Measurements from ENCODE around the gene SBF2.

The SBF2 gene

DNA sequence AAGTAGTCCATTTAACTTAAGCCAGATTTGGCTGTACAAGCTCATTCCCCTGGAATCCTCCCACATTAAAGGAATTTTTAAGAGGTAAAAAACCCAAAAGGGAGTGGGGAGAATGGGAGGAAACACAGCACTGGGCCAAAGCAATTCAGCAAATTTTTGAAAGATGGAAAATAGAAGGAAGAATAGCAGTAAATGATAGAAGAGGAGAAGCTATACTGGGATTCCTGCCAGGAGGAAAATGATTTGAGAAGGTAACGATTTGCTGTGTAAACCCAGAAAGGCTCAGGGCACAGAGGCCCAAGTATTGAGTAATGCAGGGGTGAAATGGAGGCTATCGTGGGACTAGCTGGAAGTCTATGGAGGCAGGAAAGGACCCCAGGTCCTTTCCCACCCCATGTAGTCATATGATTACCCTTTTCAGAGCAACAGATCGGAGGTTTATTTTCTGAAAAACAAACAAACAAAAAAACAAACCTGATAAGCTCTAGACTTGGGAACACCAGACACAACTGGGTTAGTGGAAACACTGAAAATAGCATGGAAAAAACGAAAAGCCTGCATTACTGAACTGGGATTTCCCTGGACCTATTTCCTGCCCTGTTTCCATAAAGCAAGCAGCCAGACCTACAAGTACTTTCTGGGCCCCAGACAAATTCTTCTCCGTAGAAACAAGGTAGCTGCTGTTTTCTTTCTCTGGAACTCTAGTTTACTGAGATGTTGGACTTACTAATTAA, 490.2 kb downstream of the SBF2 start:
- no peaks in the 10 kb centered on the region for H3K9me3 ChIP-seq (ENCODE audit: control insufficient read depth, insufficient read depth, low read length)
- H3K4me1 ChIP-seq (ENCODE audit: control insufficient read depth, insufficient read depth, low read length) = peaks cover 30% of the 10 kb centered on the region
- H3K9ac ChIP-seq (ENCODE audit: low read depth, low read length) = no peak overlapping the region
- peaks cover 13% of the 10 kb centered on the region for H3K36me3 ChIP-seq (ENCODE audit: control insufficient read depth, insufficient read depth, low read length)
- no peaks in the 10 kb centered on the region for H3K27me3 ChIP-seq (ENCODE audit: control insufficient read depth, insufficient read depth, low read length)
- no peak overlapping the region for H3K27ac ChIP-seq (ENCODE audit: low read depth, low read length)
- H3K4me3 ChIP-seq (ENCODE audit: low read depth, low read length) = no peak overlapping the region

DNA sequence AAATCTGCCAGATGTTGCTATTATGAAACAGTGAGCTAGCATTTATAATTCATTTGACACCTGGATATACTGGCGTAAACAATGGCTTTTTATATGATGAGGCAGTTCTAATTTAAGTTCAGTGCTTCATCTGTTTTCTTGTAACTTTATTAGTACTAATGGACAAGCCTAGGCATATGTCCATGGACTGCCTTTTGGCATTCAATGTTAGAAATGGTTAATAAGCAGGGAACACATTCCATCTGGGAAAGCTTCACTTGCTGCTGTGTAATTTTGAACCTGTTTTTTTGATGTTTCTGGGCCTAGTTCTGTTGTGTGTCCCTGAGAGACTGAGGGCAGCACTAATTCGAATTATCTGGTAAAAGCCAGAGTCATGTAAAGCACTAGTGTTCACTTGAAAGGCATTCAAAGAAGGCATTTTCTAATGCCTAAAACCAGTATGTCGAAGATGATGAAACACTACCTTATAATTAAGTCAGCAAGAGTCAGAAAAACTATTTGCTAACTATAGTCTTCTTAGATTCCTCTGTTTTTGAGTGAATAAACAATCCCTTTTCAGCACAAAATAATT, 491.6 kb downstream of the SBF2 start:
- H3K4me1 ChIP-seq (ENCODE audit: control insufficient read depth, insufficient read depth, low read length) = peaks cover 30% of the 10 kb centered on the region
- H3K36me3 ChIP-seq (ENCODE audit: control insufficient read depth, insufficient read depth, low read length) = peaks cover 1% of the 10 kb centered on the region
- peak overlapping the region; percentile 65; the same call in 1 of the 2 replicates for H3K9ac ChIP-seq (ENCODE audit: low read depth, low read length)
- H3K27me3 ChIP-seq (ENCODE audit: control insufficient read depth, insufficient read depth, low read length) = no peaks in the 10 kb centered on the region
- H3K4me3 ChIP-seq (ENCODE audit: low read depth, low read length) = no peak overlapping the region
- no peaks in the 10 kb centered on the region for H3K9me3 ChIP-seq (ENCODE audit: control insufficient read depth, insufficient read depth, low read length)
- H3K27ac ChIP-seq (ENCODE audit: low read depth, low read length) = peak overlapping the region; percentile 86

DNA sequence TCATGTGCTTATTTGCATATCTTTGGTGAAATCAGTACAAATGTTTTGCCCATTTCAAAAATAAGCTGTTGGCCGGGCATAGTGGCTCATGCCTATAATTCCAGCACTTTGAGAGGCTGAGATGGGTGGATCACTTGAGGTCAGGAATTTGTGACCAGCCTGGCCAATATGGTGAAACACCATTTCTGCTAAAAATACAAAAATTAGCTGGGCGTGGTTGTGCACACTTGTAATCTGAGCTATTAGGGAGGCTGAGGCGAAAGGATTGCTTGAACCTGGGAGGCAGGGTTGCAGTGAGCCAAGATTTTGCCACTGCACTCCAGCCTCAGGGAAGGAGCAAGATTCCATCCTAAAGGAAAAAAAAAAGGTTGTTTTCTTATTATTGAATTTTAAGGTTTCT, 494.1 kb downstream of the SBF2 start:
- Histone ChIP-seq H3K27me3 (ENCODE audit: control insufficient read depth, insufficient read depth, low read length) (no peaks in the 10 kb centered on the region), H3K4me1 (ENCODE audit: control insufficient read depth, insufficient read depth, low read length) (peaks cover 30% of the 10 kb centered on the region), H3K4me3 (ENCODE audit: low read depth, low read length) (no peak overlapping the region), H3K27ac (ENCODE audit: low read depth, low read length) (no peak overlapping the region), H3K9ac (ENCODE audit: low read depth, low read length) (no peak overlapping the region), H3K9me3 (ENCODE audit: control insufficient read depth, insufficient read depth, low read length) (no peaks in the 10 kb centered on the region), H3K36me3 (ENCODE audit: control insufficient read depth, insufficient read depth, low read length) (no peaks in the 10 kb centered on the region)

DNA sequence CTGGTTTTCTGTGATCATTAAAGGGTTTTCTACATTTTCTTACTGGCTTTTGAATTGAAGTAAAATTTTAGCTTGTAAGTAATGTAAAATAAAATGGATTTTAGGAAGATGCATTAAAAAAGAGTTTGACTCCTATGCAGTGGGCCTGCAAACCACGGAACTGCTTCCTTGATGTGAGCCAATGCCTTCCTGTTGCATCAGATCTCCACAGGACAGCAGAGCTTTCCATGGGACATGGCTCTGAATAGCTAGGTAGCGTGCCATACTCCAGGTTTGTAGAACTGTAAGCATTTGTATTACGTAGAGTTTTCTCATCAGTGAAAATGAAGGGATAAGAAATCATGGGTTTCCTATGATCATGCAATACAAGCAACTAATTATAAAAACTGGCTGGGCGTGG, 496.7 kb downstream of the SBF2 start:
- Histone ChIP-seq H3K27me3 (ENCODE audit: control insufficient read depth, insufficient read depth, low read length) (no peaks in the 10 kb centered on the region), H3K9ac (ENCODE audit: low read depth, low read length) (no peak overlapping the region), H3K36me3 (ENCODE audit: control insufficient read depth, insufficient read depth, low read length) (no peaks in the 10 kb centered on the region), H3K4me1 (ENCODE audit: control insufficient read depth, insufficient read depth, low read length) (peaks cover 11% of the 10 kb centered on the region), H3K9me3 (ENCODE audit: control insufficient read depth, insufficient read depth, low read length) (no peaks in the 10 kb centered on the region), H3K4me3 (ENCODE audit: low read depth, low read length) (no peak overlapping the region), H3K27ac (ENCODE audit: low read depth, low read length) (no peak overlapping the region)

DNA sequence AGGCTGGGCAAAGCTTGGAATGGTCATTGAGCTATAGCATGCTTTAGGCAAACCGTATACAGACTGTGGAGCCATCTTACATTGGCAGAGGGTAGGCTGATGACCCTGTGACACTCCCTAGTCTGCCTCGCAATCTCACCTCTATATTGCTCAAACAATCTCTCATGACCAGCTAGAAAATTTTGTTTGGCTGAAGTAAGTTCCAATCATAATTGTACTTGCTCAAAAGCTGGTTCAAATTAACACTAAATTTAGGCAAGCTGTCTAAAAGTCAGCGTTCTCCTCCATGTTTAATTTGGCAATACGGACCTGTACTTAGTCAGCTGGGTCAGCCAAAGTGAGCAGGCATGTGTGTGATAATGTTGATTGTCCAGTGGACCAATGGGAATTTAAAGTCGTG, 497.2 kb downstream of the SBF2 start:
- H3K9ac ChIP-seq (ENCODE audit: low read depth, low read length) = no peak overlapping the region
- H3K4me3 ChIP-seq (ENCODE audit: low read depth, low read length) = no peak overlapping the region
- peaks cover 7% of the 10 kb centered on the region for H3K4me1 ChIP-seq (ENCODE audit: control insufficient read depth, insufficient read depth, low read length)
- no peaks in the 10 kb centered on the region for H3K27me3 ChIP-seq (ENCODE audit: control insufficient read depth, insufficient read depth, low read length)
- no peaks in the 10 kb centered on the region for H3K9me3 ChIP-seq (ENCODE audit: control insufficient read depth, insufficient read depth, low read length)
- no peak overlapping the region for H3K27ac ChIP-seq (ENCODE audit: low read depth, low read length)
- no peaks in the 10 kb centered on the region for H3K36me3 ChIP-seq (ENCODE audit: control insufficient read depth, insufficient read depth, low read length)

DNA sequence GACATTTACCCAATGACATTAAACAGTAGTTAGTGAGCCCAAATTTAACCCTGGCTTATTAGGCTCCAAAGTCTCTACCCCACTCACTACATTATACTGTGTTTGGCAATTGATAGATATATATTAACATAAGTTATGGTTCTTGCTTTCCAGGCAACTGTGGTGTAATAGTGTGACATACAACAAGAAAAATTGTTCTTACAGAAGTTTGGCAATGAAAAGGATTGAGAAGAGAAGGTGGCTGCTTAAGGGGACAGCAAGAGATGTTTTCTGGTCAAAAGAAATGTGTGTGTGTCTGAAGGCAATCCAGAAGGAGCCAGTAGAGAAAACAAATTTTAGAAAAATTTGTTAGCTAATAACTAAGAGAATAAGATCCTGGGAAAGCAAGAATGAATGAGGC, 497.8 kb downstream of the SBF2 start:
- H3K9ac ChIP-seq (ENCODE audit: low read depth, low read length) = no peak overlapping the region
- no peak overlapping the region for H3K27ac ChIP-seq (ENCODE audit: low read depth, low read length)
- peaks cover 1% of the 10 kb centered on the region; the same call in 1 of the 2 replicates for H3K4me1 ChIP-seq (ENCODE audit: control insufficient read depth, insufficient read depth, low read length)
- no peak overlapping the region for H3K4me3 ChIP-seq (ENCODE audit: low read depth, low read length)
- H3K27me3 ChIP-seq (ENCODE audit: control insufficient read depth, insufficient read depth, low read length) = no peaks in the 10 kb centered on the region
- no peaks in the 10 kb centered on the region for H3K36me3 ChIP-seq (ENCODE audit: control insufficient read depth, insufficient read depth, low read length)
- H3K9me3 ChIP-seq (ENCODE audit: control insufficient read depth, insufficient read depth, low read length) = no peaks in the 10 kb centered on the region

DNA sequence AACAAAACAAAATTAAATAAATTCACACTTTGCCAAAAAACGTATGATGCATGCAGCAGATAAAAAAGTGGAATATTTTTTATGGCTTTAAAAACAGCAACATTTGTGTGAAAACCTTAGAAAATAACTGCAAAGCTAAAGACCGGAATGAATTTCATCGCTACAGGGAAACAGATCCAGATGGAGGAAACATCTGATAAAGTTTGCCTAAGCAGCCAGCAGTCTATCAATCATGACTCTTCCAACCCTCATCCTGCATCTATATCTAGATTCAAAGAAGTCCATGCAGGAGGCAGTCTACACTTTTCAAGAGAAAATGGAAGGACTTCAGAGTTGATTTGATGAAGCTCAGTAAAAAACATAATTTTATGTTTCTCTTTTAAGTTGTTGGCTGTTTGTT, 503.3 kb downstream of the SBF2 start:
- Histone ChIP-seq H3K36me3 (ENCODE audit: control insufficient read depth, insufficient read depth, low read length) (peaks cover 25% of the 10 kb centered on the region), H3K9me3 (ENCODE audit: control insufficient read depth, insufficient read depth, low read length) (no peaks in the 10 kb centered on the region), H3K27ac (ENCODE audit: low read depth, low read length) (no peak overlapping the region), H3K4me1 (ENCODE audit: control insufficient read depth, insufficient read depth, low read length) (no peaks in the 10 kb centered on the region), H3K9ac (ENCODE audit: low read depth, low read length) (no peak overlapping the region), H3K4me3 (ENCODE audit: low read depth, low read length) (no peak overlapping the region), H3K27me3 (ENCODE audit: control insufficient read depth, insufficient read depth, low read length) (no peaks in the 10 kb centered on the region)

DNA sequence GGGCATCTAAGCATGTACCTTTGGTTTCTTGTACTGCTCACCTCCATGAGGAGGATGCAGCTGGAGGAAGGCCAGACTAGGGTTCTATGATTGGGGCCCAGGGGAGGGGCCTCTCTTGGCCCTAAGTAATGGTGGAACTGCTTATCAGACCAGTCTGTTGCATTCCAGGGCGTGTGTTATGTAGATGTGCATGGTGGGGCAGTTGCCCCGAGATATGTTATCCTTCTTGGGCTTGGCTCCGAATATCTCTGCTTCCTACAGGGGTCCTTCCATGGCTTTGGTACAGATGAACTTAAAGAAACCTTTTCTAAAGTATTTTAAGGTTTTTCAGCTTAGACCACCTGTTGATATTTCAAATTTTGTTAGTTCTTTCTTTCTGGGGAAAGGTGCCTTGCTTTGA, 504.1 kb downstream of the SBF2 start:
- Histone ChIP-seq H3K4me1 (ENCODE audit: control insufficient read depth, insufficient read depth, low read length) (no peaks in the 10 kb centered on the region), H3K9ac (ENCODE audit: low read depth, low read length) (no peak overlapping the region), H3K36me3 (ENCODE audit: control insufficient read depth, insufficient read depth, low read length) (peaks cover 28% of the 10 kb centered on the region), H3K27me3 (ENCODE audit: control insufficient read depth, insufficient read depth, low read length) (no peaks in the 10 kb centered on the region), H3K9me3 (ENCODE audit: control insufficient read depth, insufficient read depth, low read length) (no peaks in the 10 kb centered on the region), H3K27ac (ENCODE audit: low read depth, low read length) (no peak overlapping the region), H3K4me3 (ENCODE audit: low read depth, low read length) (no peak overlapping the region)

DNA sequence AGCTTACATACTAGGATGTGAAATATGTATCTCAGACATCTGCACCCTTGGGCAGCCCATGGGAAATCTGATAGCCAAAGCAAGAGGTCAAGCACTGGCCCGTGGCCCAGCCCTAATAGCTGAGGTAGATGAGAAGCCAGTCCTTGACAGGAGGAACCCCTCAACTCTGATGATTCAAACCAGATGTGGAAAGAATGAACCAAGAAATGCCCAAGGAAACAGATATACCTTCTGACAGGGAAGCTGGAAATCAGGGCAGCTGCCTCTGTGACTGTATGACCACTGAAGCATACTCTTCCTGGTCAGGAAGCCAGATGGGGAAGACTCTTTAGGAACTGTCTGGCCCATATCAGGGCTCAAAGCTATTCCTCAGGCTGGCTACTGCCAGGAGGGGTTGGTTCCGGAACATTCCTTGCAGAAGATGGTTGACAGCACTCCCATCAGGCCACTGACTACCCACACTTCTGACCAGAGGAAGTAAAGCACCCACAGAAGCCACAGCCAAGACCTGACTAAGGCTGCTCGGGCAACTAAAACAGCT, 506.0 kb downstream of the SBF2 start:
- H3K36me3 ChIP-seq (ENCODE audit: control insufficient read depth, insufficient read depth, low read length) = peaks cover 39% of the 10 kb centered on the region
- no peaks in the 10 kb centered on the region for H3K27me3 ChIP-seq (ENCODE audit: control insufficient read depth, insufficient read depth, low read length)
- no peak overlapping the region for H3K27ac ChIP-seq (ENCODE audit: low read depth, low read length)
- no peaks in the 10 kb centered on the region for H3K4me1 ChIP-seq (ENCODE audit: control insufficient read depth, insufficient read depth, low read length)
- H3K4me3 ChIP-seq (ENCODE audit: low read depth, low read length) = no peak overlapping the region
- H3K9me3 ChIP-seq (ENCODE audit: control insufficient read depth, insufficient read depth, low read length) = no peaks in the 10 kb centered on the region
- H3K9ac ChIP-seq (ENCODE audit: low read depth, low read length) = no peak overlapping the region

DNA sequence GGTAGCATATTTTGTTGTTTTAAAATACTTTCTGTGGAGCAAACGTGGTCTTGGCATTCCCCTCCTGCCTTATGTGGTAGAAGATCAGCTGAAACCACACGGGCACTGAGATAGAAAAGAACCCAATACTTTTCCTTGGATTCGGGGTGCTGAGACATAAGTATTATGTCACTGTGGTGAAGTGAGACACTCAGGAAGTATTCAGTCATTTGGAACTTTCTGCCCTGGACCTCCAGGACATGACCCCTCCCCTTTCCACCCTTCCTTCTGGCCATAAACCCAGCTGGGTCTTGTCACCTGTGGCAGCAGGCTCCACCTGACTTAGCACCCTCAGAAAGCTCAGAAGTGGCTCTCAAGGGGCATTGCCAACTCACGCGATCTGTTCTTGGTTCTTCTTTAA, 506.8 kb downstream of the SBF2 start:
- Histone ChIP-seq H3K27ac (ENCODE audit: low read depth, low read length) (no peak overlapping the region), H3K27me3 (ENCODE audit: control insufficient read depth, insufficient read depth, low read length) (no peaks in the 10 kb centered on the region), H3K9me3 (ENCODE audit: control insufficient read depth, insufficient read depth, low read length) (no peaks in the 10 kb centered on the region), H3K9ac (ENCODE audit: low read depth, low read length) (no peak overlapping the region), H3K36me3 (ENCODE audit: control insufficient read depth, insufficient read depth, low read length) (peaks cover 42% of the 10 kb centered on the region), H3K4me1 (ENCODE audit: control insufficient read depth, insufficient read depth, low read length) (no peaks in the 10 kb centered on the region), H3K4me3 (ENCODE audit: low read depth, low read length) (no peak overlapping the region)

DNA sequence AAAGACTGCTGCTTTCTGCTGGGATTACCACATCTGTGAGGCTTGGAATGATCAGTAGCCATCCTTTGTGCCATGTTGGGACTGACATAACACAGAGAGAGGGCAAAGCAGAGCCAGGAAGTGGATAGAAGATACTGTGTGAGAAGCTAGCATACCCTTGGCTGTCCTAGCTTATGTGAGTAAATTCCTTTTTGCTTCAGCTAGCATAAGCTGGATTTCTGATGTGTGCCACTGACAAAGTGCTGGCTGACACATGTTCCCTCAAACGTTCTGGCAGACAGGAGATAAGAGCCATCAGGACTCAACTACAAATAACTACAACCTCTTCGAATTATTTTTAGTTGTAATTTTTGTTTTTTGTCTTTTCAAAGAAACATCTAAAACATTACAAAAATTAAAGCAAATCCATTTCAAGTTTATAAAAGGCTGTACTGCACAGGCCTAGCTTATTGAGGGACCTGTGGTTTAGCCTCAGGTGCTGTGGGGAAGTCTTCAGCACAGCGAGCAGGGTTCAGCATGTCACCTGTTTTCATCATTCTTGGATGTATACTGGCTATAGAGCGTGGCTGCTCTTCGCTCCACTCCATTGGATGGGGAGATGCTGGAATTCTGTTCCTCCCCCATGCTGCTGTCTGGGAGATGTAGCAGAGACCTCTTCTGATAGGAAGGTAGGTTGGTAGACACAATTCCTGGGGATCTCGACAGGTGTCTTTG, 509.3 kb downstream of the SBF2 start:
- H3K36me3 ChIP-seq (ENCODE audit: control insufficient read depth, insufficient read depth, low read length) = peaks cover 61% of the 10 kb centered on the region

More for the DNA sequence above, 509.3 kb downstream of the SBF2 start:
- H3K4me1 ChIP-seq (ENCODE audit: control insufficient read depth, insufficient read depth, low read length) = no peaks in the 10 kb centered on the region
- no peak overlapping the region for H3K27ac ChIP-seq (ENCODE audit: low read depth, low read length)
- no peak overlapping the region for H3K9ac ChIP-seq (ENCODE audit: low read depth, low read length)
- no peaks in the 10 kb centered on the region for H3K9me3 ChIP-seq (ENCODE audit: control insufficient read depth, insufficient read depth, low read length)
- H3K27me3 ChIP-seq (ENCODE audit: control insufficient read depth, insufficient read depth, low read length) = no peaks in the 10 kb centered on the region
- H3K4me3 ChIP-seq (ENCODE audit: low read depth, low read length) = no peak overlapping the region
